Suprapubic skin (tissue), 4 donors: Measurements from ENCODE around the gene CDC42EP5. TPM values are rescaled to one million over a fixed set of nuclear protein-coding genes. Genes with fewer than 3 reads are reported as not detected.
"Not testable (repeated sequence)": the region's sequence is repeated elsewhere in the genome, so short reads cannot be mapped to it uniquely, and the experiment has no call there.

Experiments used
- DNase-seq, 2 donors: peaks; one replicate each; pipeline ENCODE4 v3.0.0-alpha.2; 2019; ENCODE audit warnings: low spot score in 2 of 2
- H3K27ac ChIP-seq: fragments of 200-600 bp; sonication (generic); one replicate; pipeline ENCODE4 v1.5.1; 2019
- H3K27me3 ChIP-seq: fragments of 200-600 bp; sonication (generic); one replicate; pipeline ENCODE4 v1.5.1; 2019
- H3K36me3 ChIP-seq: fragments of 200-600 bp; sonication (generic); one replicate; pipeline ENCODE4 v1.5.1; 2019
- H3K4me1 ChIP-seq: fragments of 200-600 bp; sonication (generic); one replicate; pipeline ENCODE4 v1.5.1; 2019
- H3K4me3 ChIP-seq: fragments of 200-600 bp; sonication (generic); one replicate; pipeline ENCODE4 v1.5.1; 2019; ENCODE audit warnings: mild to moderate bottlenecking
- H3K9me3 ChIP-seq: fragments of 200-600 bp; sonication (generic); one replicate; pipeline ENCODE4 v1.5.1; 2019
- CTCF ChIP-seq, 2 donors: fragments of 200-600 bp in 1 of 2; fragments of 450-650 bp in 1 of 2; sonication (generic) in 1 of 2; IDR thresholded peaks; one replicate each; pipeline ENCODE4 v1.5.1; 2016 to 2019; ENCODE audit warnings: antibody characterized with exemption in 2 of 2, mild to moderate bottlenecking in 1 of 2, moderate library complexity in 1 of 2
- EP300 ChIP-seq: sonication (generic); formaldehyde crosslinking; IDR thresholded peaks from one replicate; pipeline ENCODE4 v1.6.1; 2017; ENCODE audit warnings: antibody characterized with exemption
- POLR2A ChIP-seq, 2 donors: fragments of 450-650 bp; IDR thresholded peaks; one replicate each; pipeline ENCODE4 v1.6.1; 2017; ENCODE audit warnings: antibody characterized with exemption in 2 of 2, mild to moderate bottlenecking in 2 of 2, moderate library complexity in 2 of 2
- POLR2AphosphoS5 ChIP-seq, 3 donors: sonication (generic); formaldehyde crosslinking; IDR thresholded peaks; one replicate each; pipeline ENCODE4 v1.6.1; 2017; ENCODE audit warnings: antibody characterized with exemption in 3 of 3
- WGBS: methylation state at CpG from one replicate; pipeline ENCODE4 v1.1.5; 2018; 5-methylcytosine and 5-hydroxymethylcytosine counted together
- total RNA-seq, 4 donors: library from RNA; depleted of rRNA; stranded (reverse); fragments of >200 nt; gene quantifications; one replicate each; pipeline ENCODE4 v1.1.0, GENCODE V29; 2016

The CDC42EP5 gene
- total RNA-seq, 4 donors from 2014 or later = 4.2 to 9.4 (median 5.5) TPM

GRCh38 chr19:54506079-54506478, 33.0 kb upstream of the CDC42EP5 start:
- no peak for TF ChIP-seq CTCF (IDR thresholded peaks at IDR 0.05)
- TF ChIP-seq POLR2A (IDR thresholded peaks at IDR 0.05) = no peak
- TF ChIP-seq POLR2AphosphoS5 (IDR thresholded peaks at IDR 0.05) = no peak
- no peak for TF ChIP-seq EP300

GRCh38 chr19:54505542-54505941, 32.4 kb upstream of the CDC42EP5 start:
- H3K4me1 ChIP-seq, DNase-seq, H3K4me3 ChIP-seq, H3K9me3 ChIP-seq, H3K27ac ChIP-seq, H3K36me3 ChIP-seq: not testable (repeated sequence)
- 80% methylated on average over 4 of the region's 4 CpGs for WGBS
- H3K27me3 ChIP-seq = peaks cover 13% of the 10 kb centered on the region

More at GRCh38 chr19:54506079-54506478, 33.0 kb upstream of the CDC42EP5 start:
- 86% methylated on average over 10 of the region's 10 CpGs for WGBS
- H3K27me3 ChIP-seq = peaks cover 13% of the 10 kb centered on the region
- no peaks in the 10 kb centered on the region for H3K36me3 ChIP-seq
- H3K4me3 ChIP-seq = no peak overlapping the region
- no peaks in the 10 kb centered on the region for H3K9me3 ChIP-seq
- DNase-seq = no peak
- H3K27ac ChIP-seq = no peak overlapping the region
- H3K4me1 ChIP-seq = no peaks in the 10 kb centered on the region

- Histone ChIP-seq H3K36me3 (no peaks in the 10 kb centered on the region), H3K27me3 (peaks cover 8% of the 10 kb centered on the region), H3K9me3 (no peaks in the 10 kb centered on the region), H3K4me1 (no peaks in the 10 kb centered on the region), H3K27ac (no peak within 1 kb of the TSS), H3K4me3 (no peak within 1 kb of the TSS)
- TF ChIP-seq CTCF (IDR thresholded peaks at IDR 0.05) = no peak
- TF ChIP-seq EP300 = no peak
- no peak for TF ChIP-seq POLR2A (IDR thresholded peaks at IDR 0.05)
- no peak for DNase-seq
- WGBS = 69% methylated on average over 11 of the region's 14 CpGs
These were observed 29.5 kb upstream of the CDC42EP5 start, which contains the start of gene LAIR2 for GRCh38 chr19:54502518-54503048. Gene LAIR2 (plus strand): TSS chr19:54502831. CDS start chr19:54502919, 88 bp downstream.

- peaks cover 15% of the 10 kb centered on the region for H3K27me3 ChIP-seq
These were observed 25.3 kb upstream of the CDC42EP5 start for GRCh38 chr19:54498451-54498772.

GRCh38 chr19:54497747-54498450, 24.8 kb upstream of the CDC42EP5 start:
- not testable (repeated sequence) for H3K27ac ChIP-seq, H3K9me3 ChIP-seq, H3K36me3 ChIP-seq, H3K4me1 ChIP-seq, H3K4me3 ChIP-seq, DNase-seq
- H3K27me3 ChIP-seq = peaks cover 18% of the 10 kb centered on the region
- WGBS = 79% methylated on average over 4 of the region's 15 CpGs

More at GRCh38 chr19:54498451-54498772, 25.3 kb upstream of the CDC42EP5 start:
- H3K4me1 ChIP-seq, H3K27ac ChIP-seq, H3K4me3 ChIP-seq, H3K36me3 ChIP-seq, DNase-seq, H3K9me3 ChIP-seq: not testable (repeated sequence)
- WGBS = 67% methylated on average over 8 of the region's 9 CpGs

- not testable (repeated sequence) for H3K27ac ChIP-seq, H3K4me3 ChIP-seq, H3K9me3 ChIP-seq, DNase-seq, H3K4me1 ChIP-seq, H3K36me3 ChIP-seq
- H3K27me3 ChIP-seq = peaks cover 23% of the 10 kb centered on the region
- 67% methylated on average over 5 of the region's 5 CpGs for WGBS
These were observed 22.2 kb upstream of the CDC42EP5 start for GRCh38 chr19:54495284-54495683.

GRCh38 chr19:54493967-54494585, 21.0 kb upstream of the CDC42EP5 start:
- Histone ChIP-seq H3K36me3 (no peaks in the 10 kb centered on the region), H3K4me3 (no peak overlapping the region), H3K4me1 (no peaks in the 10 kb centered on the region), H3K27ac (no peak overlapping the region), H3K27me3 (peaks cover 31% of the 10 kb centered on the region), H3K9me3 (no peaks in the 10 kb centered on the region)
- WGBS = 82% methylated on average over 10 of the region's 10 CpGs
- no peak for TF ChIP-seq POLR2AphosphoS5 (IDR thresholded peaks at IDR 0.05)
- no peak for DNase-seq

GRCh38 chr19:54493056-54493455, 20.0 kb upstream of the CDC42EP5 start:
- not testable (repeated sequence) for H3K36me3 ChIP-seq, H3K9me3 ChIP-seq, DNase-seq, H3K4me1 ChIP-seq, H3K27ac ChIP-seq, H3K4me3 ChIP-seq
- WGBS = 90% methylated on average over 5 of the region's 5 CpGs
- peaks cover 31% of the 10 kb centered on the region for H3K27me3 ChIP-seq
